ENCODE results near the gene DEFB113. TPM values are rescaled to one million over a fixed set of nuclear protein-coding genes. Genes with fewer than 3 reads are reported as not detected.

DEFB113 gene
- polyA plus RNA-seq, 1 donor from 2014 or later: not detected

DNA sequence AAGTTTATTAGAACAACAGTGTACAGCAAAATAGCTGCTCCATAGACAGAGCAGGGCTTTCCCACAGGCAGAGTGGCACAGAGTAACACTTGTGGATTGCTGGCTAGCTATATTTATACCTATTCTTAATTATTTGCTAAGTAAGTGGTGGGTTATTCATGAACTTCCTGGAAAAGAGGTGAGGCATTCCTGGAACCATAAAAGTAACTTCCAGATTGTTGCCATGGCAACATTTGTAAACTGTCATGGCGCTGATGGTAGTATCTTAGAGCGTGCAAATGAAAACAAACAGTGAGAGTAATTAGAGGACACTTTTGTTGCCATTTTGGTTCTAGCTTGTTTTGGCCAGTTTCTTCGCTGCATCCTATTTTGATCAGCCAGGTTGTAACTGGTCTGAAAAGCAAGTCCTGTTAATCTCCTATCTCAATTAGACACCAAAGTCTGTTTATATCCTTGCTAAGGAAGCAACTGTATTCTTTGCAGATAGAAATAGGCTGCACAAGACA lies 29.4 kb downstream of the DEFB113 start:
- TF ChIP-seq RAD21 (conservative IDR thresholded peaks at IDR 0.05) (no peak), MXI1 (conservative IDR thresholded peaks at IDR 0.05; ENCODE audit: poor library complexity, severe bottlenecking) (no peak), POLR2AphosphoS5 (IDR thresholded peaks at IDR 0.05) (no peak), EP300 (conservative IDR thresholded peaks at IDR 0.05; ENCODE audit: poor library complexity, severe bottlenecking) (no peak)
- H3K36me3 ChIP-seq (ENCODE audit: insufficient read depth, low read length): no peaks in the 10 kb centered on the region
- H4K20me1 ChIP-seq (ENCODE audit: insufficient read depth): no peaks in the 10 kb centered on the region
- no peaks in the 10 kb centered on the region for H3K79me2 ChIP-seq (replicated peaks; ENCODE audit: insufficient read depth, low read length)
- H3F3A ChIP-seq (ENCODE audit: insufficient read depth, low read length, poor library complexity, severe bottlenecking): no peaks in the 10 kb centered on the region
- H3K4me3 ChIP-seq (ENCODE audit: low read length): no peak overlapping the region
- no peak overlapping the region for H3K27ac ChIP-seq (ENCODE audit: low read length)
- no peaks in the 10 kb centered on the region for H3K9me3 ChIP-seq (ENCODE audit: low read length)
- H3K9ac ChIP-seq (ENCODE audit: low read length): no peak overlapping the region
- no peak overlapping the region for H3K4me2 ChIP-seq (ENCODE audit: low read length)
- H3K9me2 ChIP-seq (ENCODE audit: insufficient read depth, low read length): no peaks in the 10 kb centered on the region
- no peak overlapping the region for H2AFZ ChIP-seq (ENCODE audit: low read depth, low read length)
- no peaks in the 10 kb centered on the region for H3K27me3 ChIP-seq (ENCODE audit: insufficient read depth, low read depth, low read length)

DNA sequence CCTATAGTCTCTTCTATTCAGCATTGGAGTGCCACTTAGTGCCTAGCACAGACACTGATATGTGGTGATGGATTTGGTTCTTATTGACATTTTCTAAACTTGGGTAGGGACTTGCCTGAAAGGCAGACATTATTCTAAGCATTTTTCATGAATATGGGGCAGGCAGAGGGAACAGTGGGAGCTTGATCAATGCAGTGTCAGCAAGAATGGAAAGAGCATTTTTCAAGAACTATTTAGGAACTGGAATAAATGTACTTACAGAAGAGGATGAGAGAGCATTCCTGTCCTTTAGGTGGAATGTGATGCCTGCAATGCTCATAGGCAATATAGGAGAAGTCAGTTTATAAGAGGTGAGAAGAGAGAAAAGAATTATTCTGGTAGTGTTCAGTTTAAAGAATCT lies 31.6 kb downstream of the DEFB113 start:
- Histone ChIP-seq H3K9ac (ENCODE audit: low read length) (no peak overlapping the region), H3K4me3 (ENCODE audit: low read length) (no peak overlapping the region), H3K79me2 (replicated peaks; ENCODE audit: insufficient read depth, low read length) (no peaks in the 10 kb centered on the region)

More for the DNA sequence above, 31.6 kb downstream of the DEFB113 start:
- Histone ChIP-seq H3F3A (ENCODE audit: insufficient read depth, low read length, poor library complexity, severe bottlenecking) (no peaks in the 10 kb centered on the region), H3K9me3 (ENCODE audit: low read length) (no peaks in the 10 kb centered on the region), H2AFZ (ENCODE audit: low read depth, low read length) (no peak overlapping the region), H3K27ac (ENCODE audit: low read length) (no peak overlapping the region), H3K36me3 (ENCODE audit: insufficient read depth, low read length) (no peaks in the 10 kb centered on the region), H3K4me2 (ENCODE audit: low read length) (no peak overlapping the region), H3K27me3 (ENCODE audit: insufficient read depth, low read depth, low read length) (no peaks in the 10 kb centered on the region), H4K20me1 (ENCODE audit: insufficient read depth) (no peaks in the 10 kb centered on the region), H3K9me2 (ENCODE audit: insufficient read depth, low read length) (no peaks in the 10 kb centered on the region)
- TF ChIP-seq, protein P1, sequence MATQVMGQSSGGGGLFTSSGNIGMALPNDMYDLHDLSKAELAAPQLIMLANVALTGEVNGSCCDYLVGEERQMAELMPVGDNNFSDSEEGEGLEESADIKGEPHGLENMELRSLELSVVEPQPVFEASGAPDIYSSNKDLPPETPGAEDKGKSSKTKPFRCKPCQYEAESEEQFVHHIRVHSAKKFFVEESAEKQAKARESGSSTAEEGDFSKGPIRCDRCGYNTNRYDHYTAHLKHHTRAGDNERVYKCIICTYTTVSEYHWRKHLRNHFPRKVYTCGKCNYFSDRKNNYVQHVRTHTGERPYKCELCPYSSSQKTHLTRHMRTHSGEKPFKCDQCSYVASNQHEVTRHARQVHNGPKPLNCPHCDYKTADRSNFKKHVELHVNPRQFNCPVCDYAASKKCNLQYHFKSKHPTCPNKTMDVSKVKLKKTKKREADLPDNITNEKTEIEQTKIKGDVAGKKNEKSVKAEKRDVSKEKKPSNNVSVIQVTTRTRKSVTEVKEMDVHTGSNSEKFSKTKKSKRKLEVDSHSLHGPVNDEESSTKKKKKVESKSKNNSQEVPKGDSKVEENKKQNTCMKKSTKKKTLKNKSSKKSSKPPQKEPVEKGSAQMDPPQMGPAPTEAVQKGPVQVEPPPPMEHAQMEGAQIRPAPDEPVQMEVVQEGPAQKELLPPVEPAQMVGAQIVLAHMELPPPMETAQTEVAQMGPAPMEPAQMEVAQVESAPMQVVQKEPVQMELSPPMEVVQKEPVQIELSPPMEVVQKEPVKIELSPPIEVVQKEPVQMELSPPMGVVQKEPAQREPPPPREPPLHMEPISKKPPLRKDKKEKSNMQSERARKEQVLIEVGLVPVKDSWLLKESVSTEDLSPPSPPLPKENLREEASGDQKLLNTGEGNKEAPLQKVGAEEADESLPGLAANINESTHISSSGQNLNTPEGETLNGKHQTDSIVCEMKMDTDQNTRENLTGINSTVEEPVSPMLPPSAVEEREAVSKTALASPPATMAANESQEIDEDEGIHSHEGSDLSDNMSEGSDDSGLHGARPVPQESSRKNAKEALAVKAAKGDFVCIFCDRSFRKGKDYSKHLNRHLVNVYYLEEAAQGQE (IDR thresholded peaks at IDR 0.05; ENCODE audit: borderline replicate concordance): no peak
- TF ChIP-seq RAD21 (conservative IDR thresholded peaks at IDR 0.05): no peak
- no peak for TF ChIP-seq MXI1 (conservative IDR thresholded peaks at IDR 0.05; ENCODE audit: poor library complexity, severe bottlenecking)
- TF ChIP-seq SMC3 (conservative IDR thresholded peaks at IDR 0.05; ENCODE audit: poor library complexity): no peak
- TF ChIP-seq TAF1 (IDR thresholded peaks at IDR 0.05; ENCODE audit: low read depth): no peak
- no peak for TF ChIP-seq EP300 (conservative IDR thresholded peaks at IDR 0.05; ENCODE audit: poor library complexity, severe bottlenecking)
- TF ChIP-seq, protein P2, sequence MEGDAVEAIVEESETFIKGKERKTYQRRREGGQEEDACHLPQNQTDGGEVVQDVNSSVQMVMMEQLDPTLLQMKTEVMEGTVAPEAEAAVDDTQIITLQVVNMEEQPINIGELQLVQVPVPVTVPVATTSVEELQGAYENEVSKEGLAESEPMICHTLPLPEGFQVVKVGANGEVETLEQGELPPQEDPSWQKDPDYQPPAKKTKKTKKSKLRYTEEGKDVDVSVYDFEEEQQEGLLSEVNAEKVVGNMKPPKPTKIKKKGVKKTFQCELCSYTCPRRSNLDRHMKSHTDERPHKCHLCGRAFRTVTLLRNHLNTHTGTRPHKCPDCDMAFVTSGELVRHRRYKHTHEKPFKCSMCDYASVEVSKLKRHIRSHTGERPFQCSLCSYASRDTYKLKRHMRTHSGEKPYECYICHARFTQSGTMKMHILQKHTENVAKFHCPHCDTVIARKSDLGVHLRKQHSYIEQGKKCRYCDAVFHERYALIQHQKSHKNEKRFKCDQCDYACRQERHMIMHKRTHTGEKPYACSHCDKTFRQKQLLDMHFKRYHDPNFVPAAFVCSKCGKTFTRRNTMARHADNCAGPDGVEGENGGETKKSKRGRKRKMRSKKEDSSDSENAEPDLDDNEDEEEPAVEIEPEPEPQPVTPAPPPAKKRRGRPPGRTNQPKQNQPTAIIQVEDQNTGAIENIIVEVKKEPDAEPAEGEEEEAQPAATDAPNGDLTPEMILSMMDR (IDR thresholded peaks at IDR 0.05; ENCODE audit: poor library complexity, severe bottlenecking): no peak
- no peak for TF ChIP-seq EZH2 (IDR thresholded peaks at IDR 0.05; ENCODE audit: borderline replicate concordance, insufficient read depth, low read length, poor library complexity, severe bottlenecking)
- TF ChIP-seq POLR2AphosphoS5 (IDR thresholded peaks at IDR 0.05): no peak
